Muscle layer of duodenum (tissue), 2 donors: ENCODE results near the gene ROR2.

Experiments
- H3K27ac ChIP-seq: one replicate; pipeline ENCODE4 v1.7.0; 2013; ENCODE audit warnings: mild to moderate bottlenecking, low read length
- H3K27me3 ChIP-seq: one replicate; pipeline ENCODE4 v1.7.0; 2013; ENCODE audit warnings: low read depth, mild to moderate bottlenecking, control low read depth, low read length
- H3K36me3 ChIP-seq, 2 donors: one replicate each; pipeline ENCODE4 v1.7.0; 2013; ENCODE audit warnings: low read length in 2 of 2, control low read depth in 1 of 2, mild to moderate bottlenecking in 1 of 2; ENCODE audit not compliant: insufficient read depth in 2 of 2, control insufficient read depth in 1 of 2
- H3K4me1 ChIP-seq, 2 donors: one replicate each; pipeline ENCODE4 v1.7.0; 2013; ENCODE audit warnings: low read length in 2 of 2, mild to moderate bottlenecking in 2 of 2, control low read depth in 1 of 2, moderate library complexity in 1 of 2; ENCODE audit not compliant: insufficient read depth in 2 of 2, control insufficient read depth in 1 of 2
- H3K4me3 ChIP-seq, 2 donors: one replicate each; pipeline ENCODE4 v1.7.0; 2013; ENCODE audit warnings: low read length in 2 of 2, low read depth in 1 of 2, mild to moderate bottlenecking in 1 of 2
- H3K9me3 ChIP-seq, 2 donors: one replicate each; pipeline ENCODE4 v1.7.0; 2013; ENCODE audit warnings: low read length in 2 of 2, control low read depth in 1 of 2, mild to moderate bottlenecking in 1 of 2; ENCODE audit not compliant: control insufficient read depth in 1 of 2
- donor health status: healthy.

ROR2 gene

DNA sequence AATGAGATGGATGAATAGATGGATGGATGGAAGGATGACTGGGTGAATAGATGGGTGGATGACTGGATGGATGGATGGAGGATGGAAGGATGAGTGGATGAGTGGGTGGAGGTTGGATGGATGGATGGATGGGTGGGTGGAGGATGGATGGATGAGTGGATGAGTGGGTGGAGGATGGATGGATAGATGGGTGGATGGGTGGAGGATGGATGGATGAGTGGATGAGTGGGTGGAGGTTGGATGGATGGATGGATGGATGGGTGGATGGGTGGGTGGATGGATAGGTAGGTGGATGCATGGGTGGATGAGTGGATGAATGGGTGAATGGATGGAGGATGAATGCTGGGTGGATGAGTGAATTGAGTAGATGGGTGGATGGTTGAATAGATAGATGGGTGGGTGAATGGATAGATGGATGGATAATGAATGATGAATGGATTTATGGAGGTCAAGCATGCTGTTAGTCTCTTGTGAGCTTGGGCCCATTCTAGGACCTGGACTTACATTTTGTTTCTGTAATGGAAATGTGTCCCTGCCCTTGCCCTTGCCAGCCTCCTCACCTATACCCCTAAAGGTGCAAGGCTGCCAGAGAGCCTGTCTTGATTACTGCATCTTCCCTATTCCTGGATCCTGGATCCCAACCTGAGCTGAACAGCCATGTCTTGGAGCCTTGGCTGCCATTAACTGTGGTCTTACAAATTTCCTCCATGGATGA lies 366.7 kb downstream of the ROR2 start:
- Histone ChIP-seq H3K4me1 (peaks cover 0 to 2% of the 10 kb centered on the region in 2 donors), H3K36me3 (no peaks in the 10 kb centered on the region), H3K27me3 (no peaks in the 10 kb centered on the region), H3K27ac (no peak overlapping the region), H3K4me3 (no peak overlapping the region), H3K9me3 (no peaks in the 10 kb centered on the region)

GRCh38 chr9:91582181-91582580 lies 367.8 kb downstream of the ROR2 start:
- no peaks in the 10 kb centered on the region for H3K9me3 ChIP-seq
- H3K4me1 ChIP-seq, result peaks cover 0 to 7% of the 10 kb centered on the region in 2 donors
- no peak overlapping the region for H3K4me3 ChIP-seq
- H3K27me3 ChIP-seq, result no peaks in the 10 kb centered on the region
- no peak overlapping the region for H3K27ac ChIP-seq
- no peaks in the 10 kb centered on the region for H3K36me3 ChIP-seq

DNA sequence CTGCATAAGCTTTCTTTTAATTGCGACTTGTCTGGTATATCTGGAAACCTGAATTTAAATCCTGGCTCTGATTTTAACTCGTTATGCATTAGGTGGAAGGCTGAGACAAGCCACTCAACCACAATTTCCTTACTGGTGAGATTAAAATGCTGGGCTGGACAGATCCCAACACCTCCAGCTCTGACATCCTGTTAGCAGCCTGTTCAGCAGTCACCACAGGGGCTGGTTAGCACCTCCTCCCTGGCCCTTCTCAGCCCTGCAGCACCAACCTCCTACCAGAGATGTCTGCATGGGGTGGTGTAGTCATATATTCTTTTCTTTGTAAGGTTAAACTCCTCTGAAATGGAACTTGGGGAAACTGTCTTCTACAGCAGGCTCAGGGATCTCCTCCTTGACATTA lies 369.9 kb downstream of the ROR2 start:
- Histone ChIP-seq H3K27me3 (no peaks in the 10 kb centered on the region), H3K9me3 (no peaks in the 10 kb centered on the region), H3K4me1 (peaks cover 0 to 7% of the 10 kb centered on the region in 2 donors), H3K36me3 (no peaks in the 10 kb centered on the region), H3K4me3 (no peak overlapping the region), H3K27ac (no peak overlapping the region)

- Histone ChIP-seq H3K27me3 (no peaks in the 10 kb centered on the region), H3K4me1 (peaks cover 0 to 7% of the 10 kb centered on the region in 2 donors), H3K36me3 (no peaks in the 10 kb centered on the region), H3K9me3 (no peaks in the 10 kb centered on the region), H3K4me3 (no peak overlapping the region), H3K27ac (no peak overlapping the region)
Observed at GRCh38 chr9:91578911-91579310, 371.1 kb downstream of the ROR2 start.

DNA sequence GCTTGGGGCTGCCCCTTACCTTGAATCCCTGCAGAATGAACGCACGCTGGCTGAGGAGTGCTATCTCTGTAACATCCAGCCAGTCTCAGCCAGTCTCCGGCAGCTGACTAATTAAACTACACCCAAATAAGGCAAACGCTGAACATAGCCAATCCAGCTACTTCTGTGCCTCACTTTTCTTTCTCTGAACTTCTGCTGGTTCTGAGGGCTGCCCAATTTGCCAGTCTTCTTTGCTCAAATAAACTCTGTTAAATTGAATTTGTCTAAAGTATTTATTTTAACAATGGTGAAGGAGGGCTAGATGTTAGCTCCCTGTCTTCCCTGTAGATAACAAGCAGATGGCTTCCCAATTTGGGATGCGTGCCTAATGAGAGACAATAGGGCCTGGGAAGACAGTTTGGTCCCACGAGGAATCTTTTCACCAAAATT lies 372.4 kb downstream of the ROR2 start:
- no peak overlapping the region for H3K27ac ChIP-seq

GRCh38 chr9:91572811-91573210 lies 377.2 kb downstream of the ROR2 start:
- H3K9me3 ChIP-seq, result no peaks in the 10 kb centered on the region
- no peak overlapping the region for H3K4me3 ChIP-seq
- no peaks in the 10 kb centered on the region for H3K27me3 ChIP-seq
- no peaks in the 10 kb centered on the region for H3K36me3 ChIP-seq
- no peaks in the 10 kb centered on the region for H3K4me1 ChIP-seq
- no peak overlapping the region for H3K27ac ChIP-seq

More for the DNA sequence above, 372.4 kb downstream of the ROR2 start:
- Histone ChIP-seq H3K9me3 (no peaks in the 10 kb centered on the region), H3K4me3 (no peak overlapping the region), H3K4me1 (peaks cover 0 to 7% of the 10 kb centered on the region in 2 donors), H3K27me3 (no peaks in the 10 kb centered on the region), H3K36me3 (no peaks in the 10 kb centered on the region)

DNA sequence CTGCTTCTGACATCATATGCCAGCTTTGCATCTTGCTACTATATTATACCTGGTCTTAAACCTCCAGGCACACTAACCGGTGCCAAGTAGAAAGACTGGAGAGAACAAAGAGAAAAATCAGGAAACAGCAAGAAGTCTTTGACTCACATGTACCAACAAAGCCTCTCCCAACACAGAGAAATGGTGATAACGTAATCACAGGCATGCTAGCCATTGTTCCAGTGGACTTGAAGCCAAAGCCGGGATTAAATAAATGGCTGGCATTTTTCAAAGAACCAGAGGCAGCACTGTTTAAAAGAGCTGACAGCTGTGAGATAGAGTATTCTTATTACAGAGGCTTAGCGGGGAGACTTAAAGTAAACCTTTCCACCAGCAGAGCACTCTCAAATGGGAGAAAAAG lies 378.0 kb downstream of the ROR2 start:
- H3K27me3 ChIP-seq, result no peaks in the 10 kb centered on the region
- no peaks in the 10 kb centered on the region for H3K36me3 ChIP-seq
- H3K4me1 ChIP-seq, result no peaks in the 10 kb centered on the region
- H3K27ac ChIP-seq, result peak overlapping the region; percentile 67
- no peaks in the 10 kb centered on the region for H3K9me3 ChIP-seq
- no peak overlapping the region for H3K4me3 ChIP-seq

GRCh38 chr9:91571036-91571435 lies 379.0 kb downstream of the ROR2 start:
- no peaks in the 10 kb centered on the region for H3K9me3 ChIP-seq
- no peaks in the 10 kb centered on the region for H3K36me3 ChIP-seq
- no peaks in the 10 kb centered on the region for H3K4me1 ChIP-seq
- no peak overlapping the region for H3K4me3 ChIP-seq
- H3K27ac ChIP-seq, result no peak overlapping the region
- no peaks in the 10 kb centered on the region for H3K27me3 ChIP-seq

DNA sequence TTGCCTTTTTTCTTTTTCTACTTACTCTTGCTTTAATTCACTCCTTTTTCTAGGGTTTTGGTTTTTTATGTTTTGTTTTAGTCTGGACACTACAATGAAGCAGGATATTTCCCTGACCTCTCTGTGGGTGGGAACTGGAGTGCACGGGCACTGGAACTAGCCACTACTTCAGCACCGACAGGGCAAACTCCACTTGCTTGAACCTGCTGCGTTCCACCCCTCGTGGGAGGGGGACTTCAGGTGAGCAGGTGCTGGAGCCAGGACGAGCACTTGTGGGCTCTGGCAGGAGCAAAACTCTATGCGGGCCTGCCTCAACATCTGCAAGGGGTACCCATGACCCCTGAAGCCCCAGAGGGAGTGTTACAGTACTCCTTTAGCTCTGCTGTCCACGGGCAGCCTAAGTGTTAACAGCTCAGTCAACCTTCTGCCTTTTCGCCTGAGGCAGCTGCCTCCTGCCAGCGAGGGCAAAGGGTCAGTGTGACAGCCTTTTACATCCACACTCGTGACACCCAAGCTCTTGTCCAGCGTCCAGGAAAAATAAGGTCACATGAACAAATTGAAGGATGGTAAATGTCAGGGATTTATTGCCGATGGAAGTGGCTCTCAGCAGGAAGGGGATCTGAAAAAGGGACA lies 382.3 kb downstream of the ROR2 start:
- Histone ChIP-seq H3K4me1 (no peaks in the 10 kb centered on the region), H3K36me3 (no peaks in the 10 kb centered on the region), H3K27ac (no peak overlapping the region), H3K4me3 (no peak overlapping the region), H3K27me3 (no peaks in the 10 kb centered on the region), H3K9me3 (no peaks in the 10 kb centered on the region)

DNA sequence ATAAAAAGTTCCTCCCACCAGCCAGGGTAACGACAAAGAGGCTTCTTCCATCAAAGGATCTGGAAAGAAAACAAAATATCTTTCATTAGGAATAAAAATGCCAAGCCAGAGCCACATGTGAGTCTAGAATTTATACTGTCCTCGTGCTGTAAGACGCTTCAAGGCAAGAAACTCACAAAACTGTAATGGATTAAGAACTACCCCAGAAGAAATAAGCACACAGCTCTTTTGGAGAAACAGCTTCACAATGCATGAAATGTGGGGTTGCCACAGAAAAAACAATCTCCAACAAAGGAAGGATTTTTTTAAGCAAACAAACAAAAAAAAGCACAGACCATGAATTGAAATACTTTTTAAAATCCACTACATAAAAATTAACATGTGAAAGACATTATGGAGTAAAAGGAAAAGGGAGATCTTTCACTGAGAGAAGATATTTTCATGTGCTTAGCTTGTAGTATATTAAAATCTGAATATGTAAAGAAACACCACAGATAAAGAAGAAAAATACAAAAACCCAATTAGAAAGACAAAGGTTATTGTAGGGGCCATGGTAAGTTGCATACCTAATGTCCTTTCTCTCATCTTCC lies 385.9 kb downstream of the ROR2 start:
- H3K27me3 ChIP-seq, result no peaks in the 10 kb centered on the region
- H3K36me3 ChIP-seq, result no peaks in the 10 kb centered on the region

GRCh38 chr9:91562416-91562815 lies 387.6 kb downstream of the ROR2 start:
- no peak overlapping the region for H3K27ac ChIP-seq
- no peaks in the 10 kb centered on the region for H3K9me3 ChIP-seq
- H3K4me3 ChIP-seq, result no peak overlapping the region

More for the DNA sequence above, 385.9 kb downstream of the ROR2 start:
- no peak overlapping the region for H3K4me3 ChIP-seq
- H3K4me1 ChIP-seq, result no peaks in the 10 kb centered on the region
- no peaks in the 10 kb centered on the region for H3K9me3 ChIP-seq
- H3K27ac ChIP-seq, result no peak overlapping the region

More at GRCh38 chr9:91562416-91562815, 387.6 kb downstream of the ROR2 start:
- Histone ChIP-seq H3K36me3 (no peaks in the 10 kb centered on the region), H3K4me1 (no peaks in the 10 kb centered on the region), H3K27me3 (no peaks in the 10 kb centered on the region)
